Activated CD8-positive, alpha-beta memory T cell treated with anti-CD3 and anti-CD28 coated beads, Interleukin-2, amount 50 U/mL, for 48 hours (primary cell): ENCODE results near the gene ZNF814.
"Not testable (repeated sequence)": the region's sequence is repeated elsewhere in the genome, so short reads cannot be mapped to it uniquely, and the experiment has no call there.

Experiments
- DNase-seq: peaks from one replicate; pipeline ENCODE4 v3.0.0-alpha.2; 2020

The ZNF814 gene

GRCh38 chr19:57854117-57854516, 34.7 kb downstream of the ZNF814 start:
- DNase-seq, result not testable (repeated sequence)

GRCh38 chr19:57851812-57852603, 36.8 kb downstream of the ZNF814 start:
- not testable (repeated sequence) for DNase-seq

- DNase-seq, result peak; percentile 60
Observed at GRCh38 chr19:57850553-57851017, 38.3 kb downstream of the ZNF814 start.

GRCh38 chr19:57849666-57850473, 39.0 kb downstream of the ZNF814 start, which contains the start of gene ZNF587:
ZNF587 (plus strand) TSS chr19:57849859; CDS start chr19:57850039, 180 bp downstream.
- peak; percentile 86 for DNase-seq

- DNase-seq, result not testable (repeated sequence)
Observed at GRCh38 chr19:57849162-57849665, 39.6 kb downstream of the ZNF814 start.

GRCh38 chr19:57847164-57847563, 41.7 kb downstream of the ZNF814 start:
- not testable (repeated sequence) for DNase-seq

- DNase-seq, result no peak
Observed at GRCh38 chr19:57841122-57841763, 47.6 kb downstream of the ZNF814 start.

- DNase-seq, result not testable (repeated sequence)
Observed at GRCh38 chr19:57838622-57839191, 50.1 kb downstream of the ZNF814 start.

- DNase-seq, result not testable (repeated sequence)
Observed at GRCh38 chr19:57836991-57837390, 51.8 kb downstream of the ZNF814 start.

- DNase-seq, result peak; percentile 72
Observed at GRCh38 chr19:57830071-57830602, 58.7 kb downstream of the ZNF814 start, which contains the start of gene ZNF587B. ZNF587B (plus strand) TSS chr19:57830299; CDS start chr19:57830529, 230 bp downstream.

- DNase-seq, result no peak
Observed at GRCh38 chr19:57829316-57829715, 59.5 kb downstream of the ZNF814 start.

- DNase-seq, result no peak
Observed at GRCh38 chr19:57825511-57825910, 63.3 kb downstream of the ZNF814 start.

- DNase-seq, result not testable (repeated sequence)
Observed at GRCh38 chr19:57823608-57824007, 65.2 kb downstream of the ZNF814 start.

GRCh38 chr19:57823155-57823554, 65.7 kb downstream of the ZNF814 start:
- DNase-seq, result not testable (repeated sequence)

GRCh38 chr19:57821501-57821900, 67.3 kb downstream of the ZNF814 start:
- not testable (repeated sequence) for DNase-seq

- not testable (repeated sequence) for DNase-seq
Observed at GRCh38 chr19:57821095-57821494, 67.7 kb downstream of the ZNF814 start.

- DNase-seq, result no peak
Observed at GRCh38 chr19:57820599-57820998, 68.2 kb downstream of the ZNF814 start.

GRCh38 chr19:57819475-57820148, 69.2 kb downstream of the ZNF814 start:
- peak; percentile 84 for DNase-seq

GRCh38 chr19:57818378-57818777, 70.5 kb downstream of the ZNF814 start:
- DNase-seq, result no peak

GRCh38 chr19:57817976-57818375, 70.9 kb downstream of the ZNF814 start:
- DNase-seq, result no peak

GRCh38 chr19:57816652-57817051, 72.2 kb downstream of the ZNF814 start:
- DNase-seq, result no peak
